Astrocyte (in vitro differentiated cells and primary cell): ENCODE measurements around the gene FER.

Experiments
- EZH2 ChIP-seq: IDR thresholded peaks from 2 replicates; pipeline ENCODE4 v1.6.1; 2012; ENCODE audit warnings: mild to moderate bottlenecking, low read length, inconsistent platforms; ENCODE audit not compliant: insufficient read depth
- TF ChIP-seq, protein P1 (sequence below): IDR thresholded peaks from 2 replicates; pipeline ENCODE4 v1.5.1; 2011; ENCODE audit warnings: low read depth, mild to moderate bottlenecking, inconsistent platforms, low read length, moderate library complexity; ENCODE audit not compliant: insufficient read depth

DNA sequence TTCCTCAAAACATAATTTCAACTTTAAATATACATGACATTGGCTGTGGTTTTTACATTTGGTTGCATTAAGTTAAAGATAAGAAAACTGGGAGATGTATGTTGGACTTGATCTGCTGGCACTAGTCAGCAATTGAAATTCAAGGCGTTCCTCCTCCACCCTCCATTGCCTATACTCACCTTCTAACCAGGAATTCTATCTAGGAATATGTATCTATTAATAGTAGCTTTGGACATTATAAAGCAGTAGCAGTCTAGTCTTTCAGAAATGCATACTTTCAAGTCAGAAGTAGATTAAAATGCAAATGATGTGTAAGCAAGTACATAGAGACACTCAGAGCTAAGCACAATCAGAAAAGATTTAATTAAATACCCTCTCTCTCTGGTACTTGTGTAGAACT is 24.9 kb downstream of the FER start:
- TF ChIP-seq, protein P1, sequence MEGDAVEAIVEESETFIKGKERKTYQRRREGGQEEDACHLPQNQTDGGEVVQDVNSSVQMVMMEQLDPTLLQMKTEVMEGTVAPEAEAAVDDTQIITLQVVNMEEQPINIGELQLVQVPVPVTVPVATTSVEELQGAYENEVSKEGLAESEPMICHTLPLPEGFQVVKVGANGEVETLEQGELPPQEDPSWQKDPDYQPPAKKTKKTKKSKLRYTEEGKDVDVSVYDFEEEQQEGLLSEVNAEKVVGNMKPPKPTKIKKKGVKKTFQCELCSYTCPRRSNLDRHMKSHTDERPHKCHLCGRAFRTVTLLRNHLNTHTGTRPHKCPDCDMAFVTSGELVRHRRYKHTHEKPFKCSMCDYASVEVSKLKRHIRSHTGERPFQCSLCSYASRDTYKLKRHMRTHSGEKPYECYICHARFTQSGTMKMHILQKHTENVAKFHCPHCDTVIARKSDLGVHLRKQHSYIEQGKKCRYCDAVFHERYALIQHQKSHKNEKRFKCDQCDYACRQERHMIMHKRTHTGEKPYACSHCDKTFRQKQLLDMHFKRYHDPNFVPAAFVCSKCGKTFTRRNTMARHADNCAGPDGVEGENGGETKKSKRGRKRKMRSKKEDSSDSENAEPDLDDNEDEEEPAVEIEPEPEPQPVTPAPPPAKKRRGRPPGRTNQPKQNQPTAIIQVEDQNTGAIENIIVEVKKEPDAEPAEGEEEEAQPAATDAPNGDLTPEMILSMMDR: no peak
- TF ChIP-seq EZH2: no peak
